Endothelial cell of umbilical vein (primary cell): ENCODE measurements around the gene PTPN6. TPM values are rescaled to one million over a fixed set of nuclear protein-coding genes. Genes with fewer than 3 reads are reported as not detected.

Experiments
- BruUV-seq: library from RNA; stranded (reverse); fragments of 400-500 nt; replicated peaks from 2 replicates; lab custom pipeline; 2021; lab: Mats Ljungman, UMichigan
- CTCF ChIA-PET: fragments of 300-600, 350-600 bp; sonication (Branson Sonifier 250); formaldehyde crosslinking; loops from one replicate; lab custom pipeline; 2021; ENCODE audit warnings: antibody characterized with exemption, inconsistent platforms; lab: Charles Lee
- POLR2A ChIA-PET: fragments of 300-600, 350-600 bp; sonication (Branson Sonifier 250); formaldehyde crosslinking; loops from one replicate; lab custom pipeline; 2021; ENCODE audit warnings: antibody characterized with exemption, inconsistent platforms; lab: Charles Lee
- DNase-seq: peaks from one replicate; pipeline ENCODE4 v3.0.0-alpha.2; 2011; ENCODE audit warnings: low read depth, low spot score
- FAIRE-seq: peaks from 2 replicates; lab custom pipeline; 2011; peaks lifted over from hg19 to GRCh38; lab: Jason Lieb, UNC
- H2AFZ ChIP-seq: 2 replicates; pipeline ENCODE4 v1.6.0; 2012; ENCODE audit warnings: low read depth, low read length, control low read depth, inconsistent platforms
- H3K27ac ChIP-seq: 2 replicates; pipeline ENCODE4 v1.5.1; 2011; ENCODE audit warnings: low read depth, mild to moderate bottlenecking, control low read depth, low read length, moderate library complexity; ENCODE audit not compliant: insufficient read depth
- H3K27me3 ChIP-seq, 2 experiments: 2 replicates each; pipeline versions ENCODE4 v1.6.0 to v1.6.1; 2011; ENCODE audit warnings: low read length in 2 of 2, mixed read lengths in 1 of 2; ENCODE audit not compliant: control insufficient read depth in 2 of 2, insufficient read depth in 2 of 2
- H3K36me3 ChIP-seq, 2 experiments: 2 replicates in 1 of 2; 3 replicates in 1 of 2; pipeline ENCODE4 v1.5.1; 2011; ENCODE audit warnings: low read length in 2 of 2, mild to moderate bottlenecking in 1 of 2, moderate library complexity in 1 of 2; ENCODE audit not compliant: control insufficient read depth in 2 of 2, insufficient read depth in 2 of 2; ENCODE audit errors: extremely low read depth in 1 of 2
- H3K4me1 ChIP-seq: 3 replicates; pipeline ENCODE4 v1.5.1; 2011; ENCODE audit warnings: mild to moderate bottlenecking, low read length; ENCODE audit not compliant: control insufficient read depth, insufficient read depth; ENCODE audit errors: extremely low read depth
- H3K4me2 ChIP-seq: 2 replicates; pipeline ENCODE4 v1.6.1; 2011; ENCODE audit warnings: low read length, control low read depth, mixed read lengths; ENCODE audit not compliant: insufficient read depth
- H3K4me3 ChIP-seq, 3 experiments: fragments of 200-600 bp in 1 of 3; sonication (generic), shearing (Covaris generic) in 1 of 3; replicated peaks in 1 of 3; 2 replicates each; pipeline ENCODE4 v1.5.1; 2011 to 2016; ENCODE audit warnings: control low read depth in 3 of 3, low read length in 3 of 3, mild to moderate bottlenecking in 2 of 3, inconsistent platforms in 1 of 3, low read depth in 1 of 3, moderate library complexity in 1 of 3; ENCODE audit not compliant: insufficient read depth in 1 of 3
- H3K79me2 ChIP-seq: 2 replicates; pipeline ENCODE4 v1.6.0; 2012; ENCODE audit warnings: low read length, inconsistent platforms; ENCODE audit not compliant: control insufficient read depth, insufficient read depth
- H3K9ac ChIP-seq: replicated peaks from 2 replicates; pipeline ENCODE3; 2011; ENCODE audit warnings: low read length, control low read depth; ENCODE audit not compliant: insufficient read depth; ENCODE audit errors: extremely low read depth
- H3K9me1 ChIP-seq: replicated peaks from 3 replicates; pipeline ENCODE4 v1.6.0; 2011; ENCODE audit warnings: mild to moderate bottlenecking, low read length; ENCODE audit not compliant: control insufficient read depth, insufficient read depth; ENCODE audit errors: extremely low read depth
- H3K9me3 ChIP-seq: replicated peaks from 2 replicates; pipeline ENCODE4 v1.5.1; 2012; ENCODE audit warnings: low read length, inconsistent platforms; ENCODE audit not compliant: control insufficient read depth, insufficient read depth
- H4K20me1 ChIP-seq: replicated peaks from 2 replicates; pipeline ENCODE3; 2011; ENCODE audit warnings: mild to moderate bottlenecking, low read length; ENCODE audit not compliant: control insufficient read depth, insufficient read depth; ENCODE audit errors: extremely low read depth
- CTCF ChIP-seq, 2 donors: IDR thresholded peaks; 1 replicate in 1 of 2; 2 replicates in 1 of 2; pipeline ENCODE4 v1.5.1; 2011; ENCODE audit warnings: low read length in 2 of 2, mild to moderate bottlenecking in 2 of 2, moderate library complexity in 2 of 2, control low read depth in 1 of 2, inconsistent platforms in 1 of 2, low read depth in 1 of 2; ENCODE audit not compliant: insufficient read depth in 1 of 2; ENCODE audit errors: extremely low read depth in 1 of 2
- EZH2 ChIP-seq: IDR thresholded peaks from 2 replicates; pipeline ENCODE4 v1.6.1; 2012; ENCODE audit warnings: borderline replicate concordance, low read depth, mild to moderate bottlenecking, moderate library complexity, low read length, inconsistent platforms; ENCODE audit not compliant: severe bottlenecking
- GATA2 ChIP-seq: IDR thresholded peaks from 2 replicates; pipeline ENCODE4 v1.7.0; 2011; ENCODE audit warnings: low read depth, mild to moderate bottlenecking, moderate library complexity, mixed read lengths, low read length; ENCODE audit not compliant: insufficient read length, insufficient read depth
- JUN ChIP-seq: IDR thresholded peaks from 2 replicates; pipeline ENCODE4 v1.6.1; 2011; ENCODE audit warnings: borderline replicate concordance, low read depth; ENCODE audit not compliant: insufficient read length, insufficient read depth
- MAX ChIP-seq: IDR thresholded peaks from 2 replicates; pipeline ENCODE4 v1.6.1; 2011; ENCODE audit not compliant: insufficient read depth, insufficient read length
- dilution Hi-C: fragments of 300-500 bp; cut with MboI; formaldehyde crosslinking; loops from one replicate; pipeline ENCODE4 v1.15.0; 2019; ENCODE audit warnings: low sequenced_read_pairs; ENCODE audit not compliant: extremely low pct_ligation_motif_present
- intact Hi-C: fragments of 100-400 bp; cut with micrococcal nuclease; formaldehyde crosslinking; loops from one replicate; pipeline ENCODE4 v1.10.0; 2022
- polyA plus RNA-seq, 4 experiments: library from polyadenylated mRNA; depleted of rRNA in 3 of 4; stranded (reverse) in 3 of 4; unstranded in 1 of 4; fragments of >200 nt; gene quantifications; 2 replicates each; pipeline versions ENCODE4 v1.2.1 to v1.2.3, GENCODE V29; 2011 to 2012; ENCODE audit warnings: missing spikeins in 1 of 4
- total RNA-seq: library from RNA; stranded (reverse); gene quantifications from 2 replicates; pipeline ENCODE4 v1.2.3, GENCODE V29; 2021

Gene PTPN6
- total and polyA plus RNA-seq, 2 donors (not counting 3 experiments of a cell fraction or from before 2014, with no cell fraction given) = 0.25 to 1.6 TPM

DNA sequence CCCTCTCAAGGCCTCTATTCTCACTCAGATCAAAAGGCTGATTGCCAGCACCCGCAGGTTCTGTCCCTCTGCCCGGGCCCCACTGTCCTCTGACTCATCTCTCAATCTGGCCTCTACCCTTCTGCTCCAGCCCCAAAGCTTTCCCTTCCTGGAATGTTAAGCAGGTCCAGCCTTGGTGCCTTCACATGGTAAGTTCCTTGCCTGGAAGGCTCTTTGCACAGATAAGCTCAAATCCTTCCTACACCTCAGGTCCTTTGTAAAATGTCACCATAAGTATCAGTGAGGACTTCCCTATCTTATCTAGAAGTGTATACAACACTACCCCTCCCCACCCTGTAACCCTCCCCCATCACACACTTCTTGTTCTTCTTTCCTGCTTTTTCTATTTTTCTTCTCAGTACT lies 44.9 kb downstream of the PTPN6 start:
- no peak overlapping the region for H2AFZ ChIP-seq
- ChIA-PET CTCF (interaction anchor here (0.9 kb wide), 1 partner anchor 9 kb away, joined by 3 read pairs; no protein-coding TSS in a partner anchor), POLR2A (no interaction called here)
- no peaks in the 10 kb centered on the region for H3K36me3 ChIP-seq
- no peak overlapping the region for H3K27ac ChIP-seq
- H3K9me3 ChIP-seq = no peaks in the 10 kb centered on the region
- H3K9me1 ChIP-seq = no peaks in the 10 kb centered on the region
- DNase-seq (no peak), FAIRE-seq (no peak)
- no peak overlapping the region for H3K4me3 ChIP-seq
- H3K4me2 ChIP-seq = no peak overlapping the region
- no peaks in the 10 kb centered on the region for H3K79me2 ChIP-seq
- H3K27me3 ChIP-seq = no peaks in the 10 kb centered on the region
- no peaks in the 10 kb centered on the region for H3K4me1 ChIP-seq
- dilution Hi-C loops (no loop called here), intact Hi-C loops (no loop called here)
- BruUV-seq = no TSS peak
- no peak overlapping the region for H3K9ac ChIP-seq
- no peaks in the 10 kb centered on the region for H4K20me1 ChIP-seq
- no peak for TF ChIP-seq CTCF (IDR thresholded peaks at IDR 0.05; ENCODE audit: extremely low read depth in 1 of 2, insufficient read depth in 1 of 2, low read depth in 1 of 2, low read length in 2 of 2)
- TF ChIP-seq JUN = no peak
- no peak for TF ChIP-seq GATA2
- TF ChIP-seq EZH2 = no peak
- no peak for TF ChIP-seq MAX
